GM15510 (cell line): ENCODE data around the gene ADAM33.

ENCODE experiments used
- POLR2A ChIP-seq: IDR thresholded peaks from 3 replicates; pipeline ENCODE4 v1.6.1; 2011; ENCODE audit warnings: borderline replicate concordance; ENCODE audit not compliant: insufficient read length; ENCODE audit errors: extremely low read depth

ADAM33 gene

GRCh38 chr20:3669710-3670367, 12.0 kb downstream of the ADAM33 start:
- TF ChIP-seq POLR2A = no peak

- TF ChIP-seq POLR2A = no peak
Observed at GRCh38 chr20:3667434-3668037, 14.3 kb downstream of the ADAM33 start.

GRCh38 chr20:3663858-3664257, 18.0 kb downstream of the ADAM33 start:
- TF ChIP-seq POLR2A = no peak

- no peak for TF ChIP-seq POLR2A
Observed at GRCh38 chr20:3663031-3663701, 18.6 kb downstream of the ADAM33 start, which contains the start of gene GFRA4. Gene GFRA4 (minus strand): TSS chr20:3663399. CDS start chr20:3663399, 0 bp downstream.

- TF ChIP-seq POLR2A = no peak
Observed at GRCh38 chr20:3661814-3662665, 19.8 kb downstream of the ADAM33 start.

GRCh38 chr20:3661060-3661813, 20.6 kb downstream of the ADAM33 start:
- TF ChIP-seq POLR2A = no peak

- no peak for TF ChIP-seq POLR2A
Observed at GRCh38 chr20:3660262-3661059, 21.3 kb downstream of the ADAM33 start.

- no peak for TF ChIP-seq POLR2A
Observed at GRCh38 chr20:3659492-3660261, 22.1 kb downstream of the ADAM33 start.

- no peak for TF ChIP-seq POLR2A
Observed at GRCh38 chr20:3658716-3659491, 22.9 kb downstream of the ADAM33 start.

GRCh38 chr20:3658019-3658715, 23.6 kb downstream of the ADAM33 start:
- no peak for TF ChIP-seq POLR2A

GRCh38 chr20:3655131-3655405, 26.7 kb downstream of the ADAM33 start:
- no peak for TF ChIP-seq POLR2A
